SJCRH30 (cell line): ENCODE data around the gene LMOD2. TPM values are rescaled to one million over a fixed set of nuclear protein-coding genes. Genes with fewer than 3 reads are reported as not detected.

Experiments
- DNase-seq, 2 experiments: peaks; one replicate each; pipeline ENCODE4 v3.0.0-alpha.2; 2015 to 2020
- H3K27ac ChIP-seq: fragments of 250-450 bp; sonication (Bioruptor Pico); 2 replicates; pipeline ENCODE4 v1.5.1; 2020; ENCODE audit warnings: mild to moderate bottlenecking, moderate library complexity
- H3K27me3 ChIP-seq: fragments of 250-450 bp; sonication (Bioruptor Pico); 2 replicates; pipeline ENCODE4 v1.5.1; 2020; ENCODE audit warnings: mild to moderate bottlenecking, moderate library complexity
- H3K36me3 ChIP-seq: fragments of 250-450 bp; sonication (Bioruptor Pico); 2 replicates; pipeline ENCODE4 v1.5.1; 2020; ENCODE audit warnings: mild to moderate bottlenecking, moderate library complexity
- H3K4me1 ChIP-seq: fragments of 250-450 bp; sonication (Bioruptor Pico); 2 replicates; pipeline ENCODE4 v1.5.1; 2020; ENCODE audit warnings: mild to moderate bottlenecking, moderate library complexity
- H3K4me3 ChIP-seq: fragments of 250-450 bp; sonication (Bioruptor Pico); 2 replicates; pipeline ENCODE4 v1.5.1; 2020; ENCODE audit warnings: mild to moderate bottlenecking, moderate library complexity
- H3K9me3 ChIP-seq: fragments of 250-450 bp; sonication (Bioruptor Pico); replicated peaks from 2 replicates; pipeline ENCODE4 v1.5.1; 2020; ENCODE audit warnings: mild to moderate bottlenecking, moderate library complexity
- total RNA-seq: library from RNA; depleted of rRNA; stranded (reverse); fragments of >200 nt; shearing (Covaris generic); gene quantifications from 2 replicates; pipeline ENCODE4 v1.2.3, GENCODE V29; 2014; rRNA removed

The LMOD2 gene
- total RNA-seq, 1 experiment from 2014 or later, result 0.06 TPM

DNA sequence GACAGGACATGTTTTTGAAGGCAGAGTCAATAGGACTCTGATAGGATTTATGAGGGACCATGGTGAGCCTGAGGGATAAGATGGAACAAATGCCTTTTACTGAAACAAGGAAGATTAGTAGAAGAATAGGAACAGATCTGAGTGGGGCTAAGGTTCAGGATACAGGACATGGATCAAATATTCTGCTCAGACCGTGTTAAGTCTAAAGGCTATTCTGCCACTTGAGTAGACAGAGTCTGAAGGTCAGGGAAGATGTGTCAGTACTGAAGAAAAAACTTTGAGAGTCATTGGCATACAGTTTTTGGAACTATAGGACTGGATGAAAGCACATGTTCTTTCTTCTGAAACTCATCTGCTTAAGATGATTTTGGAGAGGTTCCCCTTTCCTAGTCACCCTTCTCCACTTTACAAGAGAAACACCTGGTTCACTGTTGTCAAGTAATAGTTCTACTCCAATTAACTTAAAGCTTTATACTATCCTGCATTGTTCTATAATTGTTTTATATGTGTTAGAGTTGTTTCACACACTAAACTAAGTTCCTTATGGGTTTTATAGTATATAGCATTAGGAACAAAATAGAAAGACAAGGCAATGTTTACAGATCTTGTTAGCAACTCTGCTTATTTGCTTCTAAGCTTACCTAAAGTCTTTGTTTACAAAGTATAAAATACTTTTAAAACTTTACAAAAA lies 49.7 kb downstream of the LMOD2 start:
- peaks cover 27% of the 10 kb centered on the region for H3K36me3 ChIP-seq
- no peak overlapping the region for H3K27ac ChIP-seq
- no peaks in the 10 kb centered on the region for H3K27me3 ChIP-seq
- H3K4me3 ChIP-seq, result no peak overlapping the region
- no peaks in the 10 kb centered on the region for H3K9me3 ChIP-seq
- no peak for DNase-seq
- peaks cover 6% of the 10 kb centered on the region for H3K4me1 ChIP-seq

DNA sequence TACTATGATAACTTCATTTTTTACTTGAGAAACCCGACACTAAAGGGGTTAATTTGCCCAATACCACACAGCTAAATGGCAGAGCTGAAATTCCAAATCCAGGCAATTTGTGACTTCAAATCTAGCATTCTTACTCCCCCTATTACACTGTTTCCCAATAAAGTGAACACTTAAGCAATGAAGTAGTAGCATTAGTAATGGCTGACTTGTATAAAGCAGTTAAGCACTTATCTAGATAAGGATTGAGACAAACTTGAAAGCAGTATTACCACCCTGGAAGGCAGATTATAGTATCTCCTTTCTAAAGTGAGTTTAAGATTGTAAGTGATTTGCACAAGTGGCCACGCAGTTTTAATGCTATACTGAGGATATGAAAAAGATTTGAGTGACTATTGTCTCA lies 53.9 kb downstream of the LMOD2 start:
- no peak overlapping the region for H3K4me3 ChIP-seq
- H3K4me1 ChIP-seq, result peaks cover 31% of the 10 kb centered on the region
- H3K36me3 ChIP-seq, result peaks cover 16% of the 10 kb centered on the region
- H3K27me3 ChIP-seq, result no peaks in the 10 kb centered on the region
- H3K9me3 ChIP-seq, result no peaks in the 10 kb centered on the region
- H3K27ac ChIP-seq, result no peak overlapping the region
- peak in 1 of 2 experiments; percentile 18 for DNase-seq

DNA sequence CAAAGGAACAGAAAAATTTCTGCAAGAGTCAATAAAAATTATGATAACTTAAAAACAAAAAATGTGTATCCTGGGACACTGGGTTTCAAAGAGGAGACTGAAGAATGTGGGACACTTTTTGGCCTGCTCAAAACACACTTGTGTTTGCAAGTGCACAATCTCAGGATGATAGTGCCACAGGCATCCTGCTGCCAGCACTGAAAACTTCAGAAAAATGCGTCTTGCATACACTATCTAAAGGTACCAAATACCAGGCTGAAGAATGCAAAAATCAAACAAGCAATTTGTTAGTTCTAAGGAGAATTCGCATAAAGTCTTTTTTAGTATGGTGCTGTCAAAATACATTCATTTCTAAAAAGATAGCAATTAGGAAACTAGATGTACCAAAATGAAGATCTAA lies 55.0 kb downstream of the LMOD2 start:
- no peaks in the 10 kb centered on the region for H3K9me3 ChIP-seq
- H3K4me1 ChIP-seq, result peaks cover 42% of the 10 kb centered on the region
- peaks cover 16% of the 10 kb centered on the region for H3K36me3 ChIP-seq
- no peak overlapping the region for H3K4me3 ChIP-seq
- no peak overlapping the region for H3K27ac ChIP-seq
- no peaks in the 10 kb centered on the region for H3K27me3 ChIP-seq
- no peak for DNase-seq

DNA sequence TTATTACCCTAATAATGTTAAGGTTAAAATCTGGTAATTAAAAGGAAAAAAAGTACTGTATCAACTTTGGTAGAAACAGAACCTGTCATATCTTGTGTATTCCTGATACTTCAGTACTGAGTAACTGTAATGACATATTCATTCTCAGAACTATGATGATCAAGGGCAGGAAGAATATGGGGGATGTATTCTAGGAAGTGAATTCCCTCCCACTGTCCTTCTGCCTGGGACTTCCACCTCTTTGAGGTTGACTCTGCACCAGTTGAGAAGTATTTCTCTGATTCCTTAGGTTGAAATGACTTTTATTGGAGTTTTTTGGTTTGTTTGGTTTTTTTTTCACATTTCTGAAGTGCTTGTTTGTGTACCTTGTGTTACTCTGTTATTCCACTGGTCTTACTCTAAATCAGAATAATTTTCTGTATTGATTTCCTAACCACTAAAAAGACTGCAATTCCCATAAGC lies 56.2 kb downstream of the LMOD2 start:
- H3K36me3 ChIP-seq, result peaks cover 9% of the 10 kb centered on the region
- H3K4me1 ChIP-seq, result peaks cover 42% of the 10 kb centered on the region
- no peak overlapping the region for H3K27ac ChIP-seq
- H3K9me3 ChIP-seq, result no peaks in the 10 kb centered on the region
- no peaks in the 10 kb centered on the region for H3K27me3 ChIP-seq
- no peak for DNase-seq
- H3K4me3 ChIP-seq, result no peak overlapping the region

DNA sequence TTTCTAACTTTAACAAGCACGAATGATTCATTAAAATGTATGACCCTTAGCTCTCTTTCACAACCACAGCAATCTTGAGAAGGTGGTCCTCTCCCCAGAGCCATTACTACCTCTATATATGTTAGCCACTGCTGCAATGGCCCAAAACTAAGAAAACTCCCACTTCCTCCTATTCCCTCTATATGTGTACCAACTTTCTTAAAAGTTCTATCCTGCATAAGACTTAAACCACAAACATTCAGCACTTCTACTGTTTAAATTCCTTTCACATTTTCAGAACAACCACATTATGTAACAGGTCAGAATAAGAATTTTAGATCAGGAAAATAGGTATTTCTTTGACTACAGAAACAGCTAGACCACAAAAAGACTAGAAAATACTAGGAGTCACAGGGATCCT lies 57.0 kb downstream of the LMOD2 start:
- Histone ChIP-seq H3K4me1 (peaks cover 42% of the 10 kb centered on the region), H3K9me3 (no peaks in the 10 kb centered on the region), H3K36me3 (peaks cover 1% of the 10 kb centered on the region), H3K4me3 (no peak overlapping the region), H3K27ac (no peak overlapping the region), H3K27me3 (no peaks in the 10 kb centered on the region)
- DNase-seq, result no peak

Other genes starting within 250 kb of the LMOD2 start
- gene IQUB, start 121.3 kb upstream of the LMOD2 start, total RNA-seq, result 0.05 and 0.16 TPM in 2 replicates
- 94.0 and 105 TPM in 2 replicates for gene NDUFA5, start 98.0 kb upstream of the LMOD2 start, total RNA-seq
- gene ASB15, start 54.0 kb upstream of the LMOD2 start, total RNA-seq, result not detected in 2 replicates
- gene WASL, start 93.1 kb downstream of the LMOD2 start, total RNA-seq, result 25.4 and 26.4 TPM in 2 replicates
- gene HYAL4, start 189.3 kb downstream of the LMOD2 start, total RNA-seq, result not detected in 2 replicates